ENCODE results near the gene PAIP2B.

The PAIP2B gene

DNA sequence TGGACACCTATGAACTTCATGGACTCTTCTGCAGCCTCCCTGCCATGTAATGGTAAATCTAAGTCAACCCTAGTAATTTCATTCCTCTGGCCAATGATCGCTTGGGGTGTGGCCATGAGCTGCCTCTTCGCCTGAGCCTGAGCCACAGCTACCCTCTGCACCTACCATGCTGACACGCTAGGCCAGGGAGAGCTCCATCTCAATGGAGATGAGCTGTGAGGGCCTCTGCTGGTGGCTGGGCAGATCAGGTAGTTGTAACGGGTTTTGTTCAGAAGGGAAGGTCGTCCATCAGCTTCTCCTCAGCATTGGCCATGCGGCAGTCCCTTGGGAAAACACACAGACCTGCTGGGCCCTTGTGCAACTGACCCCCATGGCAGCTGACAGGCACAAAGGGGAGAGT is 72.1 kb downstream of the PAIP2B start:
- no peak overlapping the region for H3K27ac ChIP-seq (ENCODE audit: low read depth, low read length)
- no peak overlapping the region for H3K4me3 ChIP-seq (ENCODE audit: low read length)
- H4K20me1 ChIP-seq (ENCODE audit: control insufficient read depth, insufficient read depth, low read depth, low read length) = no peaks in the 10 kb centered on the region
- H3F3A ChIP-seq (ENCODE audit: control insufficient read depth, insufficient read depth) = no peaks in the 10 kb centered on the region; the same call in 1 of the 2 replicates
- peaks cover 5% of the 10 kb centered on the region for H3K27me3 ChIP-seq (ENCODE audit: control insufficient read depth, low read length)
- peaks cover 7% of the 10 kb centered on the region for H3K36me3 ChIP-seq (ENCODE audit: control insufficient read depth, low read length)
- no peaks in the 10 kb centered on the region for H3K79me2 ChIP-seq (ENCODE audit: control insufficient read depth, low read length)
- no peaks in the 10 kb centered on the region for H3K9me2 ChIP-seq (replicated peaks; ENCODE audit: control insufficient read depth, low read length)
- TF ChIP-seq, protein P1, sequence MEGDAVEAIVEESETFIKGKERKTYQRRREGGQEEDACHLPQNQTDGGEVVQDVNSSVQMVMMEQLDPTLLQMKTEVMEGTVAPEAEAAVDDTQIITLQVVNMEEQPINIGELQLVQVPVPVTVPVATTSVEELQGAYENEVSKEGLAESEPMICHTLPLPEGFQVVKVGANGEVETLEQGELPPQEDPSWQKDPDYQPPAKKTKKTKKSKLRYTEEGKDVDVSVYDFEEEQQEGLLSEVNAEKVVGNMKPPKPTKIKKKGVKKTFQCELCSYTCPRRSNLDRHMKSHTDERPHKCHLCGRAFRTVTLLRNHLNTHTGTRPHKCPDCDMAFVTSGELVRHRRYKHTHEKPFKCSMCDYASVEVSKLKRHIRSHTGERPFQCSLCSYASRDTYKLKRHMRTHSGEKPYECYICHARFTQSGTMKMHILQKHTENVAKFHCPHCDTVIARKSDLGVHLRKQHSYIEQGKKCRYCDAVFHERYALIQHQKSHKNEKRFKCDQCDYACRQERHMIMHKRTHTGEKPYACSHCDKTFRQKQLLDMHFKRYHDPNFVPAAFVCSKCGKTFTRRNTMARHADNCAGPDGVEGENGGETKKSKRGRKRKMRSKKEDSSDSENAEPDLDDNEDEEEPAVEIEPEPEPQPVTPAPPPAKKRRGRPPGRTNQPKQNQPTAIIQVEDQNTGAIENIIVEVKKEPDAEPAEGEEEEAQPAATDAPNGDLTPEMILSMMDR (IDR thresholded peaks at IDR 0.05; ENCODE audit: low read depth, low read length, poor library complexity, severe bottlenecking) = peak; percentile 64
- TF ChIP-seq EZH2phosphoT487 (IDR thresholded peaks at IDR 0.05; ENCODE audit: borderline replicate concordance, low read length) = no peak
- H3K4me1 ChIP-seq (ENCODE audit: control insufficient read depth, low read length) = peaks cover 3% of the 10 kb centered on the region; the same call in 1 of the 2 replicates
- no peaks in the 10 kb centered on the region for H3K9me3 ChIP-seq (ENCODE audit: control insufficient read depth, insufficient read depth, low read length)
- no peak overlapping the region for H3K4me2 ChIP-seq (ENCODE audit: low read length)

DNA sequence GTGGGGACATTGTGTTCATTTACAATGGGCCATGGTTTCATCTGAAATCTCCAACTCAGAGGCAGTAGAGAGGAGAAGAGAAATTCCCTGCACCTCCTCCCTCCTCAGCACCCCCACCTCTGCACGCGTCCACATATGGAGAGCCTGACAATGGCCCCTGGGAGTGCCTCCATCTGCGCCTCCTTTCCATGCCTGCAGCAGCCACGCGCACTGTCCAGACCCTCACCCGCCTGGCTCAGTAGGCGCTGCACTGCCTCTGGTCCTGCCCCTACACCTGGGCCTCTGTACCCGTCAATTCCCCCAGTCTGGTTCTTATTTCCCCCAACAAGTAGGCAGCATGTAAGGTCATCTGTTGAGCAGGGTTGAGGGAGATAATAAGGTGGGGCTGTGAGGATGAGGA is 72.6 kb downstream of the PAIP2B start:
- Histone ChIP-seq H3K27ac (ENCODE audit: low read depth, low read length) (no peak overlapping the region), H3K36me3 (ENCODE audit: control insufficient read depth, low read length) (peaks cover 12% of the 10 kb centered on the region), H3K4me2 (ENCODE audit: low read length) (no peak overlapping the region), H4K20me1 (ENCODE audit: control insufficient read depth, insufficient read depth, low read depth, low read length) (no peaks in the 10 kb centered on the region), H3F3A (ENCODE audit: control insufficient read depth, insufficient read depth) (no peaks in the 10 kb centered on the region; the same call in 1 of the 2 replicates), H3K27me3 (ENCODE audit: control insufficient read depth, low read length) (peaks cover 5% of the 10 kb centered on the region), H3K79me2 (ENCODE audit: control insufficient read depth, low read length) (no peaks in the 10 kb centered on the region), H3K9me2 (replicated peaks; ENCODE audit: control insufficient read depth, low read length) (no peaks in the 10 kb centered on the region), H3K4me3 (ENCODE audit: low read length) (no peak overlapping the region), H3K9me3 (ENCODE audit: control insufficient read depth, insufficient read depth, low read length) (no peaks in the 10 kb centered on the region), H3K4me1 (ENCODE audit: control insufficient read depth, low read length) (peaks cover 3% of the 10 kb centered on the region; the same call in 1 of the 2 replicates)
- TF ChIP-seq EZH2phosphoT487 (IDR thresholded peaks at IDR 0.05; ENCODE audit: borderline replicate concordance, low read length) = no peak
- TF ChIP-seq, protein P1 (IDR thresholded peaks at IDR 0.05; ENCODE audit: low read depth, low read length, poor library complexity, severe bottlenecking) = no peak

DNA sequence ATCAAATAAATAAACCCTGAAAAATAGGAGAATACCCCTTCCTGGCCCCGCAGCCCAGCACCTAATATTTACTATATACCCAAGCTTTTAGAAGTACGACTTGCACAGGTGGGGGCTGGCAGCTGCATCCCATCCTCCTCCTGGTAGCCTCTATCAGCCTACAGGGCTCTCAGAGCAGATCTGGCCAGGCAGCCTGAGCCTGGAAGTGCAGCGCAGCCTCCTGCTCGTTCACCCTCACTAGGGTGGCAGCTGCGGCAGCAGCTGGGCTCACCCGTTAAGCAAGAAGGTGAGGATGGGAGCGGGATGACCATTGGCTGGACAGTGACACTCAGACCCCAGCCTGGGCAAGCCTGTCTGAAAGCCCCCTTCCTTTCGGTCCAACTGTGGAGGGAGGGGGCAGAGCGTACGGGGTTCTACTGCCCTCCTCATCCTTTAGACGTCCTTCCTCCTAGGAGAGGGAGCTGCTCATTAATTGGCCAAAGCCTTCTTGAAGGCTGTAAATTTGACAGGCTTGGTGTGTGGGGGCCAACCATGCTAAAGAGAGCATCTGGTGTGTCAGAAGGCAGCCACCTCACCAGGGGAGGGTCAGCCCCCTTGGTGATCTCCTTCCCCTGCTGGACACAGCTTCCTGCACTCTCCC is 73.2 kb downstream of the PAIP2B start:
- no peak for TF ChIP-seq EZH2phosphoT487 (IDR thresholded peaks at IDR 0.05; ENCODE audit: borderline replicate concordance, low read length)
- TF ChIP-seq, protein P1 (IDR thresholded peaks at IDR 0.05; ENCODE audit: low read depth, low read length, poor library complexity, severe bottlenecking) = no peak
- H3K4me2 ChIP-seq (ENCODE audit: low read length) = no peak overlapping the region
- no peaks in the 10 kb centered on the region; the same call in 1 of the 2 replicates for H3F3A ChIP-seq (ENCODE audit: control insufficient read depth, insufficient read depth)
- no peak overlapping the region for H3K27ac ChIP-seq (ENCODE audit: low read depth, low read length)
- no peaks in the 10 kb centered on the region for H3K9me3 ChIP-seq (ENCODE audit: control insufficient read depth, insufficient read depth, low read length)
- no peaks in the 10 kb centered on the region for H4K20me1 ChIP-seq (ENCODE audit: control insufficient read depth, insufficient read depth, low read depth, low read length)
- H3K4me3 ChIP-seq (ENCODE audit: low read length) = no peak overlapping the region
- H3K4me1 ChIP-seq (ENCODE audit: control insufficient read depth, low read length) = peaks cover 3% of the 10 kb centered on the region; the same call in 1 of the 2 replicates
- peaks cover 17% of the 10 kb centered on the region for H3K36me3 ChIP-seq (ENCODE audit: control insufficient read depth, low read length)
- H3K9me2 ChIP-seq (replicated peaks; ENCODE audit: control insufficient read depth, low read length) = no peaks in the 10 kb centered on the region
- peaks cover 5% of the 10 kb centered on the region for H3K27me3 ChIP-seq (ENCODE audit: control insufficient read depth, low read length)
- H3K79me2 ChIP-seq (ENCODE audit: control insufficient read depth, low read length) = no peaks in the 10 kb centered on the region

Data from DOHH2 (cell line).